Activated CD4-positive, CD25-positive, alpha-beta regulatory T cell (primary cell): ENCODE data around the gene VDAC2.

Experiments
- DNase-seq, 4 experiments: peaks; one replicate each; lab custom pipeline; 2025; lab: John Stamatoyannopoulos, UW

VDAC2 gene

GRCh38 chr10:75230600-75231038, 20.0 kb downstream of the VDAC2 start:
- peak; percentile 79 to 95 (median 86) for DNase-seq

GRCh38 chr10:75231672-75232581, 21.3 kb downstream of the VDAC2 start:
- DNase-seq = no peak

- no peak for DNase-seq
Observed at GRCh38 chr10:75233444-75234016, 22.9 kb downstream of the VDAC2 start.

GRCh38 chr10:75234017-75234682, 23.6 kb downstream of the VDAC2 start:
- peak; percentile 97 to 98 (median 97) for DNase-seq

GRCh38 chr10:75234683-75235374, 24.2 kb downstream of the VDAC2 start:
- DNase-seq = peak in 3 of 4 experiments; percentile 24 to 51 (median 42)

GRCh38 chr10:75235375-75236177, 25.0 kb downstream of the VDAC2 start, which contains the start of gene COMTD1:
Gene COMTD1, minus strand, starts transcription at chr10:75235957. Its CDS starts 29 bp downstream, at chr10:75235928.
- DNase-seq = peak; percentile 85 to 87 (median 87)

GRCh38 chr10:75236178-75236825, 25.7 kb downstream of the VDAC2 start:
- DNase-seq = no peak

- no peak for DNase-seq
Observed at GRCh38 chr10:75238182-75239095, 27.8 kb downstream of the VDAC2 start.

- DNase-seq = no peak
Observed at GRCh38 chr10:75239096-75239790, 28.6 kb downstream of the VDAC2 start.

- no peak for DNase-seq
Observed at GRCh38 chr10:75240329-75241076, 29.9 kb downstream of the VDAC2 start.

GRCh38 chr10:75243426-75243825, 32.8 kb downstream of the VDAC2 start:
- DNase-seq = no peak

- no peak for DNase-seq
Observed at GRCh38 chr10:75244487-75245353, 34.1 kb downstream of the VDAC2 start.

GRCh38 chr10:75245354-75246250, 35.0 kb downstream of the VDAC2 start:
- DNase-seq = no peak

GRCh38 chr10:75246506-75246905, 35.9 kb downstream of the VDAC2 start:
- DNase-seq = no peak

GRCh38 chr10:75247797-75248196, 37.2 kb downstream of the VDAC2 start:
- no peak for DNase-seq

- DNase-seq = no peak
Observed at GRCh38 chr10:75250934-75251333, 40.3 kb downstream of the VDAC2 start.
